Panc1 (cell line): Measurements from ENCODE around the gene FARP2. TPM values are rescaled to one million over a fixed set of nuclear protein-coding genes. Genes with fewer than 3 reads are reported as not detected.

Experiments
- ATAC-seq: fragments of 200-7000 bp; cut with Tn5 transposase; 2 replicates; pipeline ENCODE4 v1.9.1; 2020; ENCODE audit warnings: mild to moderate bottlenecking, moderate library complexity
- BruUV-seq: library from RNA; stranded (reverse); fragments of 400-500 nt; replicated peaks from 2 replicates; lab custom pipeline; 2021; lab: Mats Ljungman, UMichigan
- CTCF ChIA-PET: fragments of 300-600 bp; sonication (Branson Sonifier 250); formaldehyde crosslinking; loops from one replicate; lab custom pipeline; 2022; ENCODE audit warnings: antibody characterized with exemption; lab: Charles Lee
- POLR2A ChIA-PET: fragments of 300-600 bp; sonication (Branson Sonifier 250); formaldehyde crosslinking; loops from one replicate; lab custom pipeline; 2022; ENCODE audit warnings: antibody characterized with exemption; lab: Charles Lee
- DNase-seq: peaks from one replicate; pipeline ENCODE4 v3.0.0-alpha.2; 2010; ENCODE audit warnings: low read depth, low spot score
- H3K27ac ChIP-seq: 2 replicates; pipeline ENCODE4 v1.5.1; 2011; ENCODE audit warnings: mild to moderate bottlenecking, low read length, inconsistent platforms
- H3K27me3 ChIP-seq: fragments of 200-500 bp; sonication (Bioruptor generic); 2 replicates; pipeline ENCODE4 v1.6.0; 2014; ENCODE audit warnings: low read length, inconsistent platforms; ENCODE audit not compliant: control insufficient read depth, insufficient read depth
- H3K36me3 ChIP-seq: fragments of 200-500 bp; sonication (Bioruptor generic); 2 replicates; pipeline ENCODE4 v1.5.1; 2014; ENCODE audit warnings: inconsistent platforms, mild to moderate bottlenecking, low read length, moderate library complexity; ENCODE audit not compliant: control insufficient read depth, insufficient read depth
- H3K4me1 ChIP-seq: 2 replicates; pipeline ENCODE4 v1.5.1; 2011; ENCODE audit warnings: inconsistent platforms, mild to moderate bottlenecking, low read length, moderate library complexity; ENCODE audit not compliant: control insufficient read depth, insufficient read depth
- H3K4me3 ChIP-seq, 2 experiments: 2 replicates each; pipeline ENCODE4 v1.5.1; 2011 to 2012; ENCODE audit warnings: low read depth in 2 of 2, low read length in 2 of 2, mild to moderate bottlenecking in 2 of 2, inconsistent platforms in 1 of 2, moderate library complexity in 1 of 2
- H3K9me3 ChIP-seq: fragments of 200-500 bp; sonication (Bioruptor generic); 2 replicates; pipeline ENCODE4 v1.5.1; 2014; ENCODE audit warnings: low read depth, mild to moderate bottlenecking, inconsistent platforms, low read length, moderate library complexity; ENCODE audit not compliant: control insufficient read depth, insufficient read depth
- CTCF ChIP-seq: fragments of 450-650 bp; IDR thresholded peaks from 2 replicates; pipeline ENCODE4 v1.5.1; 2017; ENCODE audit warnings: mild to moderate bottlenecking
- POLR2AphosphoS5 ChIP-seq: IDR thresholded peaks from 2 replicates; pipeline ENCODE4 v1.6.1; 2012; ENCODE audit warnings: mild to moderate bottlenecking, low read depth, low read length, moderate library complexity
- REST ChIP-seq, 2 experiments: IDR thresholded peaks; 2 replicates each; pipeline ENCODE4 v1.6.1; 2011 to 2012; ENCODE audit warnings: low read depth in 2 of 2, control low read depth in 1 of 2, low read length in 1 of 2, mild to moderate bottlenecking in 1 of 2, moderate library complexity in 1 of 2; ENCODE audit not compliant: insufficient read depth in 1 of 2
- SIN3A ChIP-seq: IDR thresholded peaks from 2 replicates; pipeline ENCODE4 v1.6.1; 2012; ENCODE audit warnings: low read depth, mild to moderate bottlenecking, low read length, moderate library complexity, borderline replicate concordance; ENCODE audit not compliant: insufficient read depth
- TCF7L2 ChIP-seq: IDR thresholded peaks from 2 replicates; pipeline ENCODE4 v1.6.1; 2011; ENCODE audit warnings: mild to moderate bottlenecking, low read depth, low read length, inconsistent platforms
- in situ Hi-C: cut with HindIII; loops from 2 replicates; pipeline ENCODE4 v1.10.0; 2016; ENCODE audit warnings: low sequenced_read_pairs, low pct_unique_long_range_greater_than_20kb
- intact Hi-C: fragments of 100-400 bp; cut with micrococcal nuclease; formaldehyde crosslinking; loops from one replicate; pipeline ENCODE4 v1.10.0; 2022; ENCODE audit not compliant: unreplicated experiment
- total RNA-seq: library from RNA; stranded (reverse); gene quantifications from one replicate; pipeline ENCODE4 v1.2.1, GENCODE V29; 2021; ENCODE audit not compliant: unreplicated experiment

FARP2 gene
- total RNA-seq, 1 experiment from 2014 or later: 80.3 TPM

- Histone ChIP-seq H3K36me3 (peaks cover 2% of the 10 kb centered on the region; the same call in 1 of the 2 replicates), H3K4me1 (no peaks in the 10 kb centered on the region; the same call in 1 of the 2 replicates), H3K4me3 (no peak overlapping the region), H3K27me3 (no peaks in the 10 kb centered on the region), H3K9me3 (no peaks in the 10 kb centered on the region), H3K27ac (no peak overlapping the region)
- TF ChIP-seq REST (IDR thresholded peaks at IDR 0.05; ENCODE audit: insufficient read depth in 1 of 2, low read depth in 2 of 2, low read length in 1 of 2) (no peak), SIN3A (no peak), POLR2AphosphoS5 (no peak), CTCF (no peak), TCF7L2 (no peak)
- DNase-seq: no peak
- no peak for ATAC-seq
- intact Hi-C loops (no loop called here), in situ Hi-C loops (no loop called here)
- POLR2A ChIA-PET: no interaction called here
- no TSS peak for BruUV-seq
- CTCF ChIA-PET: no interaction called here
These were observed 22.7 kb downstream of the FARP2 start for GRCh38 chr2:241378816-241379215.

- in situ Hi-C loops: no loop called here
- peaks cover 2% of the 10 kb centered on the region; the same call in 1 of the 2 replicates for H3K36me3 ChIP-seq
These were observed 23.7 kb downstream of the FARP2 start for GRCh38 chr2:241379481-241380480.

More at GRCh38 chr2:241379481-241380480, 23.7 kb downstream of the FARP2 start:
- Histone ChIP-seq H3K9me3 (no peaks in the 10 kb centered on the region), H3K27me3 (no peaks in the 10 kb centered on the region), H3K4me3 (no peak overlapping the region), H3K4me1 (no peaks in the 10 kb centered on the region; the same call in 1 of the 2 replicates), H3K27ac (no peak overlapping the region)
- TF ChIP-seq CTCF (no peak), POLR2AphosphoS5 (no peak), REST (IDR thresholded peaks at IDR 0.05; ENCODE audit: insufficient read depth in 1 of 2, low read depth in 2 of 2, low read length in 1 of 2) (no peak), TCF7L2 (no peak), SIN3A (no peak)
- ChIA-PET POLR2A (no interaction called here), CTCF (no interaction called here)
- BruUV-seq: no TSS peak
- ATAC-seq: no peak
- intact Hi-C loops: no loop called here
- no peak for DNase-seq
